Measurements from ENCODE around the gene AVPR2.

Gene AVPR2

GRCh38 chrX:153886915-153887314, 17.6 kb upstream of the AVPR2 start:
- DNase-seq, result no peak

GRCh38 chrX:153887385-153887784, 17.1 kb upstream of the AVPR2 start:
- DNase-seq, result no peak

- DNase-seq, result no peak
Observed at GRCh38 chrX:153888344-153888743, 16.1 kb upstream of the AVPR2 start.

- DNase-seq, result no peak
Observed at GRCh38 chrX:153889123-153889522, 15.3 kb upstream of the AVPR2 start.

GRCh38 chrX:153897899-153898298, 6.6 kb upstream of the AVPR2 start:
- no peak for DNase-seq

- peak; percentile 57 for DNase-seq
Observed at GRCh38 chrX:153900831-153901752, 3.4 kb upstream of the AVPR2 start.

GRCh38 chrX:153901753-153902140, 2.7 kb upstream of the AVPR2 start:
- no peak for DNase-seq

GRCh38 chrX:153902385-153902784, 2.1 kb upstream of the AVPR2 start:
- no peak for DNase-seq

- no peak for DNase-seq
Observed at GRCh38 chrX:153903238-153903980, 1.1 kb upstream of the AVPR2 start.

- no peak for DNase-seq
Observed at GRCh38 chrX:153905481-153906095, 1.1 kb downstream of the AVPR2 start.

- no peak for DNase-seq
Observed at GRCh38 chrX:153906126-153906917, 1.8 kb downstream of the AVPR2 start.

GRCh38 chrX:153907456-153907855, 3.0 kb downstream of the AVPR2 start:
- DNase-seq, result no peak

GRCh38 chrX:153908219-153908860, 3.9 kb downstream of the AVPR2 start:
- no peak for DNase-seq

GRCh38 chrX:153909024-153909979, 4.8 kb downstream of the AVPR2 start:
- DNase-seq, result no peak

- no peak for DNase-seq
Observed at GRCh38 chrX:153909980-153910360, 5.5 kb downstream of the AVPR2 start.

- DNase-seq, result no peak
Observed at GRCh38 chrX:153910446-153910845, 6.0 kb downstream of the AVPR2 start.

- no peak for DNase-seq
Observed at GRCh38 chrX:153911798-153912197, 7.3 kb downstream of the AVPR2 start.

- no peak for DNase-seq
Observed at GRCh38 chrX:153913211-153913610, 8.7 kb downstream of the AVPR2 start.

- DNase-seq, result no peak
Observed at GRCh38 chrX:153913701-153914100, 9.2 kb downstream of the AVPR2 start.

GRCh38 chrX:153917869-153918268, 13.4 kb downstream of the AVPR2 start:
- no peak for DNase-seq

- no peak for DNase-seq
Observed at GRCh38 chrX:153919281-153919680, 14.8 kb downstream of the AVPR2 start.

Data from NCI-H2107 (cell line).